GM21367 (cell line): Measurements from ENCODE around the gene CACNA1A.
"Not testable (repeated sequence)": the region's sequence is repeated elsewhere in the genome, so short reads cannot be mapped to it uniquely, and the experiment has no call there.

Source experiments
- ATAC-seq: cut with Tn5 transposase; IDR thresholded peaks from one replicate; pipeline ENCODE4 v1.9.1; 2021; ENCODE audit not compliant: unreplicated experiment

Gene CACNA1A

GRCh38 chr19:13282486-13283065 is 223.7 kb downstream of the CACNA1A start:
- ATAC-seq = no peak

DNA sequence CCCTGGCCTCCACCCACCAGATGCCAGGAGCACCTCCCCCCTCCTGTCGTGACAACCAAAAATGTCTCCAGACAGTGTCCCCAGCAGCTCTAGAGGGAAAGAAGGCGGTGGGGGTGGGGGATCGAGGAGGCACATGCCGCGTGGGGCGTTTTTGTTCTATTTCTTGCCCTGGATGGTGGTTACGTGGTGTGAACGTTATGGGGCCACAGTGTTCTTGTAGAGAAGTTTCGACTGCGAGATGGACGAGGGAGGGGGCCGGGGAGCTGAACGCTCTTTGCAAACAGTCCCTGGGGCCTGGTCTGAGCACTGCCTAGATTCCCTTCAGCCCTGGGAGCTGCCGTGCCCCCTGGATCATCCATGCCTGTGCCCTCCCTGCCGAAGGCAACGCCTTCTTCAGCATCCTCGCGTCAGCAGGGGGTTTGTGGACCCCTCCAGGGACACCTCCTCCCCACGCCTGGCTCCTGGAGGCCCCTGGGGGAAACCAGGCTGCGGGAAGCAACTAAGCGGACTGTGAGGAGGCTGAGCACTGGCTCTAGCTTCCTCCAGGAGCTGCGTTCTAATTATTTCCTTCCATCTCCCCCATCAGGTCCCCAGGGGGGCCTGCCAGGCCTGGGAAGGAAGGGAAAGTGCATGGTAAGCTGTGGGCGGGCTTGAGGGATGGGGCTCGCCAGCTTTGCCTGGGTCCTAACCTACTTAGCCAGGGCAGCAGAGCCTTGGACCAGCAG is 224.6 kb downstream of the CACNA1A start:
- ATAC-seq = no peak

- peak; percentile 53 for ATAC-seq
Observed at GRCh38 chr19:13277104-13277809, 229.0 kb downstream of the CACNA1A start.

- ATAC-seq = no peak
Observed at GRCh38 chr19:13275016-13275722, 231.1 kb downstream of the CACNA1A start.

- ATAC-seq = no peak
Observed at GRCh38 chr19:13270514-13271105, 235.7 kb downstream of the CACNA1A start.

- ATAC-seq = no peak
Observed at GRCh38 chr19:13269348-13269747, 236.9 kb downstream of the CACNA1A start.

GRCh38 chr19:13267889-13268288 is 238.4 kb downstream of the CACNA1A start:
- ATAC-seq = no peak

GRCh38 chr19:13267131-13267530 is 239.1 kb downstream of the CACNA1A start:
- ATAC-seq = no peak

DNA sequence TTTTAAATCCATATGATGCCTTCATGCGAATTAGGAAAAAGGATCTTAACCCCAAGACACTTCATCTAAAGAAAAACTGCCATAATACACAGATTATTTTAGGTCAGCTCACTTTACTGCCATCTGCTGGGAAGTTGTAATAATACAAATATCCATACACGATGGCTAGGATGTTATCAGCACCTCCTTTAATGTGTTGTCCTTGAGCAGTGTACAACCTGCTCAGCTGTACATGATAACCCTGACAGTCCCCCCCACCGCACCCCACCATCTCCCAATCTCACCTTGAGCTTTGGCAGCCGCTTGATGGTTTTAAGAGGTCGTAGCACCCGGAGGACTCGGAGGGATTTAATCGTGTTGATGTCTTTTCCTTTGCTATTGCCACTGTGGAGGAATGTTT is 243.8 kb downstream of the CACNA1A start:
- ATAC-seq = no peak

DNA sequence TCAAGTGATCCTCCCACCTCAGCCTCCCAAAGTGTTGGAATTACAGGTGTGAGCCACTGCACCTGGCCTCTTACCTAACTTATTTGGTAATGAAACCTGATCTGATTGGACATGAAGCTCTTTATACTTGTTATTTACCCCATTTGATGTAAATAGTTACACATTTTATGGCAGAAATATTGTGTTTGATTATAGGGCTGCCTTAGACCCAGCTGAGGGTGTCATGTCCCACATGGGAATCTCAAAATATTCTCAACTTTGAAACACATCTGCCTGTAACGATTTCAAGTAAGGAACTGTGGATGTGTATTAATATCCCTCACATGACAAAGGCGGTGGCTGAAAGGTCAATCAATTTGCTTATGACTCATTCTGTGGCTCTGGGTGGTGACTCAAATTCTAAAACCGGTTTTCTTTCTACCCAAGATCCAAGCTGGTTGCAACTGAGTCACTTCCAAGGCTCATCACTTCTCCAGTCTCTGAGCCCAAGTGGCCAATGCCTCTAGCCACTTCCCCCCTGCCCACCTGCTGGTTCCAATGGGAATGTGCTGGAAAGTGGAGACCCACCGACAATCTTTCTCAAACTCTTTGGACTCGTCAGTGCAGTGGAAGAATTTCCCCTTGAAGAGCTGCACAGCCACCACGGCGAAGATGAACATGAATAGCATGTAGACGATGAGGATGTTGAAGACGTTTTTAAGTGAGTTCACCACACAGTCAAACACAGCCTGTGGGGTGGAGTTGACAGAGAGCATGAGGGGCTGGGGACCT is 245.2 kb downstream of the CACNA1A start:
- peak; percentile 49 for ATAC-seq

DNA sequence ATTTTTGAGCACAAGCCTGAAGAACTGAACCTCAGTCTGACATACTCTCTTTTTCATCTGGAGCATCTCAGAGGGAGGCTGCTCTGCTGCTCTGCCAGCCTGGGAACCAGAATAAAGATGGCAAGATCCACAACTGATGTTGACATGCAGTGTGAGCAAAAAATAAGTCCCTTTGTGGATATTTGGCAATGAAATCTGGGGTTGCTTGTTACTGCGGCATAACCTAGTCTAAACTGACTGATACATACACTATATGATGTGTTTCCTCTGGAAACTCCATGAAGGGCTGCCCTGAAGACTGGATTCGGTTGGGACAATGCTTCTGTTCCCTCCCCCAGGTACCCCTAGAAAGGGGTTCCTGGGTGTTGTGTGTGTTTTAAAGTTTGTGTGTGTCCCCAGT is 249.4 kb downstream of the CACNA1A start:
- ATAC-seq = no peak

- ATAC-seq = not testable (repeated sequence)
Observed at GRCh38 chr19:13256398-13256797, 249.9 kb downstream of the CACNA1A start.

DNA sequence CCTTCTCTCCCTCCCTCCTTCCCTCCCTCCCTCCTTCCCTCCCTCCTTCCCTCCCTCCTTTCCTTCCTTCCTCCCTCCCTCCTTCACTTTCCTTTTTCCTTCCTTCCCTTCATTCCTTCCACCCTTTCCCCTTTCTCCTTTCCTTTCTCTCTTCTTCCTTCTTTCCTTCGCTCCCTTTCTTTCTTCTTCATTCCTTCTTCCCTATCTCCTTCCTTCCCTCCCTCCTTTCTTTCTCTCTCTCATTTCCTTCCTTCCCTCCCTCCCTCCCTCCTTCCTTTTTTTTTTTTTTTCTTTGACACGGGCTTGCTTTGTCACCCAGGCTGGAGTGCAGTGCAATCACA is 250.6 kb downstream of the CACNA1A start:
- no peak for ATAC-seq

DNA sequence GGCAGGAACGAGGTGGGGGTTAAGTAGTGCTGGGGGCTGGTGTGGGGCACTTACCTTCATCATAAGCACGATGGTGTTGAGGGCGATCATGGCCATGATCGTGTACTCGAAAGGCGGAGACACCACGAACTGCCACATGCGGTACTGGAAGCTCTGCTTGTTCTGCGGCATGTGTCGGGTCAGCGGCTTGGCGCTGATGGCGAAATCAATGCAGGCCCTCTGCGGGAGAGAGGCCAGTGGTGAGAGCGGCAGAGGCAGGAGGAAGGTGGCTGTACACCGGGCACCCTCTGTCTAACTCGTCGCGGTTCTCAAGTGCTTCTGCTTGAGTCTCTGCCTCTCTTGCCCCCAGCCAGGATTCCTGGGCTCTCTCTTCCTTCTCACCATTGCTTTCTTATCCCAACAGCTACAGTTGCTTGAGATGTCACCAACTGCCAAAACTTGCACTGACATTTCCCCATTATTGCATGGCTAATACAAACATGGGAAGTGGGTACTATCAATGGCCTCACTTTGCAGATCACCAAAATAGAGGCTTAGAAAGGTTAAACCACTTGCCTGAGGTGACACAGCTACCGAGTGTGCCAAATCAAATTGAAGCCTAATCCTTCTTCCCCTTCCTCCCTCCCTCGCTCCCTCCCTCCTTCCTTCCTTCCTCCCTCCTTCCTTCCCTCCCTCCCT is 251.1 kb downstream of the CACNA1A start:
- no peak for ATAC-seq

DNA sequence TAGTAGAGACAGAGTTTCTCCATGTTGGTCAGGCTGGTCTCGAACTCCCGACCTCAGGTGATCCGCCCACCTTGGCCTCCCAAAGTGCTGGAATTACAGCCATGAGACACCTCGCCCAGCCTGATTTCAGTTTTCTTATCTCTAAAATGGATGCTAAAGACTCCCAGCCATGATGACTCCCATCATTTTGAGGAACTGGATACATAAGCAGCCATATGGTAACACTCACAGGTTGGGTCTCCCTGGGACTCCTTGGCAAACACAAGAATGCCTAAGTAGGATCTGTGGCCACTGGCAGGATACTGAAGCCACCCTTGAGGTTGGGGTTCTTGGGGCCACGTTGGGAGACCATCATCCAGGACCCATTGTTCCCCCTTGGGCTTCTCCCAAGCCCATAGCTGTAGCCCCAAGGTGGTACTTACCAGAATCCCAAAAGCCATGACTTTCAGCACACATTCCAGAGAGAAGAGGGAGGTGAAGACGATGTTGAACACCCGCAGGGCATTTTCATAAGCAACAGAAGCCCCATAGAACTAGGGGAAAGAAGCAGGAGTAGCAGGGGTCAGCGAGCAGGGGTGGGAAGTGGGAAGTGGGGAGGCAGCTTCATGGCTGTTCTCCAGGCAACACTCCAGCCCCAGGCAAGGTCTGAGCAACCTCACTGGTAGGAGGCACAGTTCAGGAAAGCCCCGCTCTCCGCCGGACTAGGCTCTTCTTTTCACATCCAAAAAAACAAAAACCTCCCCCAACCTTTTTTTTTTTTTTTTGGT is 253.5 kb downstream of the CACNA1A start:
- no peak for ATAC-seq

GRCh38 chr19:13244920-13245319 is 261.4 kb downstream of the CACNA1A start:
- no peak for ATAC-seq

DNA sequence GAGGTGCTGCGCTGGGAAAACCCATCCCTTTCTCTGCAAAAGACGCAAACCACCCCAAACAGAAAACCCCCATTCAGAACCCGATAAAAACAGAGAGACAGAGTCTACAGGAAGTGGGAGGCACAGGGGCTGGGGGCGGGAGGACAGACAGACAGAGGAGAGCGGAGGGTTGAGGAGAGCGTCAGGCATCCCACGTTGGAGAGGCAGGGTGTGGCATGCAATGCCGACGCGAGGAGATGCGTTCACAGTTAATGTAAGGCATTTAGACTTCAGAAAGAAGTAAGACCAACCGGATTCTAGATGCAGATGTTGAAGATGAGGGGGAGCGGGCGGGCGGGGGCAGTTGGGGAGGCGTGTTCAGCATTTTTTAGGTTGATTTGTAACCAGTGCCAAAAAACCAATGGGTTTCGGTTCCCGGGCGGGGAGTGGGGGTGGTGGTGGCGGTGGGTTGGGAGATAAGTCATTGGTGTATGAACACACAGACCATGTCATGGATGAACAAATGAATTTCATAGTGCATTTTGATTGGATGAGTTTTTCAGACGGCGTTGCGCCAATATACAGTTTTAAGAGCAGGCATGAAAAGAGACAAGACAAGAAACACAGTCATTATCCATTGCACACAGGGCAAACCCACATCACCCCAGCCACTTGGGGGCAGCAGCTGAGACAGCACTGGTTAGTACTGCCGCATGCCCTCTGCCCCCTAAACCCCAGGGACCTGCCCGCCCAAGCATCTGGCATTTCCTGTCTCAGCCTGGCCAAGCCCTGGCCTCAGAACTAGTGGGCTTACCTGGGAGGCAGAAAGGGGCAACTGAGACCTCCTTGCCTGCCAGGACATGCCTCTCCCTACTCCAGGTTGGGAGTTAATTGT is 264.8 kb downstream of the CACNA1A start:
- ATAC-seq = no peak

DNA sequence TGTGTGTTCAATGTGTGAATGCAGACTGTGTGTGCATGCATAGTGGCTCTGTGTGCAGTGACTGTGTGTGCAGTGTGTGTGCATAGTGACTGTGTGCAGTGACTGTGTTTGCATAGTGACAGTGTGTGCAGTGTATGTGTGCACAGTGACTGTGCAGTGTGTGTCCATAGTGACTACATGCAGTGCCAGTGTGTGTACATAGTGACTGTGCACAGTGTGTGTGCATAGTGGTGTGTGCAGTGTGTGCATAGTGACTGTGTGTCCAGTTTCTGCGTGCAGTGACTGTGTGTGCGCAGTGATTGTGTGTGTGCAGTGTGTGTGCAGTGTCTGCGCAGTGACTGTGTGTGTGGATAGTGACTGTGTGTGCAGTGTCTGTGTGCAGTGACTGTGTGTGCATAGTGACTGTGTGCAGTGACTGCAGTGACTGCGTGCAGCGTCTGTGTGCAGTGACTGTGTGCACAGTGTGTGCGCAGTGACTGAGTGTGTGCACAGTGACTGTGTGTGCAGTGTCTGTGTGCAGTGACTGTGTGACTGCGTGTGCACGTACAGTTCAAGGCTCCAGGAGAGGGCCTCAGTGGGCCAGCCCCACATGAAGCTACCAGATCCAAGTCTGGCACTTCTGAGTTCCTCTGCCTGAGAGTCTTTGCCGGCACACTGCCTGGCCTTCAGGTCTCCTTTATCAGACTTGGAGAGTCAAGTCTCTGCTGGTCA is 265.8 kb downstream of the CACNA1A start:
- no peak for ATAC-seq
